ENCODE results near the gene PRCP.

PRCP gene

GRCh38 chr11:82823647-82824619 lies 76.3 kb downstream of the PRCP start:
- DNase-seq = no peak

- DNase-seq = no peak
Measured at GRCh38 chr11:82818409-82819043, 81.7 kb downstream of the PRCP start.

GRCh38 chr11:82815406-82815805 lies 84.8 kb downstream of the PRCP start:
- no peak for DNase-seq

GRCh38 chr11:82814379-82814778 lies 85.9 kb downstream of the PRCP start:
- DNase-seq = no peak

- no peak for DNase-seq
Measured at GRCh38 chr11:82811369-82811768, 88.9 kb downstream of the PRCP start.

- DNase-seq = no peak
Measured at GRCh38 chr11:82810738-82811137, 89.5 kb downstream of the PRCP start.

- no peak for DNase-seq
Measured at GRCh38 chr11:82810326-82810725, 89.9 kb downstream of the PRCP start.

- DNase-seq = no peak
Measured at GRCh38 chr11:82807646-82808045, 92.6 kb downstream of the PRCP start.

- DNase-seq = no peak
Measured at GRCh38 chr11:82802710-82803109, 97.5 kb downstream of the PRCP start.

- DNase-seq = no peak
Measured at GRCh38 chr11:82796998-82797961, 103.0 kb downstream of the PRCP start.

GRCh38 chr11:82794490-82794889 lies 105.7 kb downstream of the PRCP start:
- DNase-seq = no peak

GRCh38 chr11:82792822-82793569 lies 107.2 kb downstream of the PRCP start:
- DNase-seq = no peak

GRCh38 chr11:82792319-82792718 lies 107.9 kb downstream of the PRCP start:
- DNase-seq = no peak

- no peak for DNase-seq
Measured at GRCh38 chr11:82791779-82792178, 108.5 kb downstream of the PRCP start.

- no peak for DNase-seq
Measured at GRCh38 chr11:82790723-82791484, 109.3 kb downstream of the PRCP start.

GRCh38 chr11:82787981-82788380 lies 112.2 kb downstream of the PRCP start:
- DNase-seq = no peak

- DNase-seq = no peak
Measured at GRCh38 chr11:82786836-82787235, 113.4 kb downstream of the PRCP start.

GRCh38 chr11:82786001-82786400 lies 114.2 kb downstream of the PRCP start:
- DNase-seq = no peak

- DNase-seq = no peak
Measured at GRCh38 chr11:82782825-82783374, 117.3 kb downstream of the PRCP start.

GRCh38 chr11:82778776-82779175 lies 121.5 kb downstream of the PRCP start:
- DNase-seq = no peak

- DNase-seq = no peak
Measured at GRCh38 chr11:82776377-82776776, 123.9 kb downstream of the PRCP start.
